HG03439 (cell line): ENCODE measurements around the gene TNFRSF1B.

ENCODE experiments used
- ATAC-seq: cut with Tn5 transposase; IDR thresholded peaks from one replicate; pipeline ENCODE4 v1.9.1; 2021; ENCODE audit warnings: mild to moderate bottlenecking, moderate library complexity; ENCODE audit not compliant: unreplicated experiment

TNFRSF1B gene

DNA sequence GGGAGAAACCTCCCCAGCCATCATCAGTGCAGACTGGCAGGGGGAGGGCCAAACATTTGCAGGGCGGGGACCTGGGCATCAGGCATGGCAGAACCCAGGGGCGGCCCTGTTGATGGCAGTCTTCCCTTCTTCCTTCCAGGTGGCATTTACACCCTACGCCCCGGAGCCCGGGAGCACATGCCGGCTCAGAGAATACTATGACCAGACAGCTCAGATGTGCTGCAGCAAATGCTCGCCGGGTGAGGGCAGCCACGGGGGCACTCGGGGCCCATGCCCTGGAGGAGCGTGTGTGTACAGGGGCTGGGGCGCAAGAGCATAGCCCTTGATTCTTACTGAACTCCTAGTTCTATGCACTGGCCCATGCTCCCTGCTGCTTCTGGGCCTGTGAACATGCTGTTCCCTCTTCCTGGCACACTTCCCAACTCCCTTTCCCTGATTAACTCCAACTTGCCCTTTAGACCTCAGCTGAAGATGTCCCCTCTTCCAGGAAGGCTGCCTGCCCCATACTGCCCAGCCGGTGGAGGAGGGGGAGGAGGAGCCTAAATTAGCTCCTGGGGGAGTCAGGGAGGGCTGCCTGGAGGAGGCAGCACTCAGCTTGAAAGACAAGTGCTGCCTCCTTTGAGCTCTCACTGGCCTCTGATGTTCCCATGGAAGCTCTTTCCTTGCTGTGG is 22.0 kb downstream of the TNFRSF1B start:
- ATAC-seq = no peak

DNA sequence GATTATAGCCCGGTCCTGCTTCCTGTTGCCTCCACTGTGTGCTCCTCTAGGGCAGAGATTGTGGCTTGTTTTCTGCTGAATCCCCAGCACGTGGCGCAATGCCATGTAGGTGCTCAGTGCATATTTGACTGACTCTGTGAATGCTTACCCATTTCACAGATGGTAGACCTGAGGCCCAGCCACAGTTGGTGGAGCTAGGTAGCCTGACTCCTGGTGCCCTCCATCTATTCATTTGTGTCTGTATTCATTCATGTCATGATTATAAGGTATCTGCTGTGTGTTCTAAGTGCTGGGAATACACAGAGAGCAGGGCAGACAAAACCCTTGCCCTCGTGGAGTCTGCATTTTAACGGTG is 22.5 kb downstream of the TNFRSF1B start:
- ATAC-seq = no peak

DNA sequence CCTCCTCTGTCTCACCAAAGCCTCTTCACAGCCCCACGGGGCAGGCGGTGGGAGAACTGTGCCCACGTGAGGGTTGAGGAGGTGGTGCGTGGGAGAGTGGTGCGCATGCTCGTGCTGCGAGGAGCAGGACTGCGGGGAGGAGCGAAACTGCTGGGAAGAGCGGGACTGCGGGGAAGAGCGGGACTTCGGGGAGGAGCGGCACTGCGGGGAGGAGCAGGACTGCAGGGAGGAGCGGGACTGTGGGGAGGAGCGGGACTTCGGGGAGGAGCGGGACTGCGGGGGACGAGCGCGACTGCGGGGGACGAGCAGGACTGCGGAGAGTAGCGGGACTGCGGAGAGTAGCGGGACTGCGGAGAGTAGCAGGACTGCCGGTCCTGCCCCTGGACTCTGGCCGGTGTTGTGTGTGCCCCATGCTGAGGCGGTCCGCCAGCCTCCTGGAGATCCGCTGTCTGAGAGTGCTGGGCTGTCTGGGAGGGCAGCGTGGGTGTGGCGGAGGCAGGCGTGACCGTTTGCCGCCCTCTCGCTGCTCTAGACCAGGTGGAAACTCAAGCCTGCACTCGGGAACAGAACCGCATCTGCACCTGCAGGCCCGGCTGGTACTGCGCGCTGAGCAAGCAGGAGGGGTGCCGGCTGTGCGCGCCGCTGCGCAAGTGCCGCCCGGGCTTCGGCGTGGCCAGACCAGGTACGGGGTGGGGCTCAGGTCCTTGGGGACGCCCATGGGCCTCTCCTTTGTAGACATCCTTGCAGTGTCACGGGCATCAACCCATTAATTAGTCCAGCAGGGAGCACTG is 24.6 kb downstream of the TNFRSF1B start:
- ATAC-seq = no peak

DNA sequence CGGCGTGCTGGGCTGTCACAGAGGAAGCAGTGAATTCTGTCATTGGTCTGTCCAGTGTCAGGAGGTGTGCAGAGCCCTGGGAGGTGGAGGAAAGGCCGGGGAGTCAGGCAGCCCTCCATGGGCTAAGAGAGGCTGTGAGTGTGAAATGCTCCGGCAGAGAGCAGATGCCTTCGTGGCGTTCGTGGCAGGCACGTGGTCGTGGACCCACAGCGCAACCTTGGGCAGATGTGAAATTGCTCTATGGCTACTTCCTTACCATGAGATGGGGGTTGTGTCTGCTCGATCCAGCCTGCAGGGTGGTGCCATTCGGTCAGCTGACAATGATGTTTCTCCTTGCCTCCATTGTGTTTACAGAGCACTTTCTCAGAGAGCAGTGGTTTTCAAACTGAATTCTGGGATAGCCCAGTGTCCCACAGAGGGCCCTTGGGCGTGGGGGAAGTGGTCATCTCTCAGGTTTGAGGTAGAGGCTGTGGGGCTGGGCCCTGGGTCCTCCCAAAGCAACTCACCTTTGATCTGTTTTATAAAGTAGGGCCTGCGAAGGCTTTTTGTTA is 27.9 kb downstream of the TNFRSF1B start:
- ATAC-seq = no peak

DNA sequence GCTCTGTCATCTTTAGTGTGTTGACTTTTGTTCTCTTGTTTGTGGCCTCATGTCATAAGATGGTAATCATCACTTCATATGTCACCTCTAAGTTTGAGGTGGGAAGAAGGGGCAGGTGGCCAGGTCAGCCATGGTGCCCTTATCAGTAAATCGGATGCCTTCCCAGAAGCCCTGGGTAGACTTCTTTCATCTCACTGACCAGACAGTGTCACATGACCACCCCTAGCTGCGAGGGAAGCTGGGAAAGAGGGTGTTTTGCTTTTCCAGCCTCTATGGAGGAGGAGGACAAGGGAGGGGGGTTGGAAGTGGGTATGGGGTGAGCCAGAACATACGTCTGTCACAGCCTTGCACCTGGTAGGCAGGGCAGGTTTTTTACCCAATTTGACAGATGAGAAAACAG is 28.6 kb downstream of the TNFRSF1B start:
- ATAC-seq = no peak

DNA sequence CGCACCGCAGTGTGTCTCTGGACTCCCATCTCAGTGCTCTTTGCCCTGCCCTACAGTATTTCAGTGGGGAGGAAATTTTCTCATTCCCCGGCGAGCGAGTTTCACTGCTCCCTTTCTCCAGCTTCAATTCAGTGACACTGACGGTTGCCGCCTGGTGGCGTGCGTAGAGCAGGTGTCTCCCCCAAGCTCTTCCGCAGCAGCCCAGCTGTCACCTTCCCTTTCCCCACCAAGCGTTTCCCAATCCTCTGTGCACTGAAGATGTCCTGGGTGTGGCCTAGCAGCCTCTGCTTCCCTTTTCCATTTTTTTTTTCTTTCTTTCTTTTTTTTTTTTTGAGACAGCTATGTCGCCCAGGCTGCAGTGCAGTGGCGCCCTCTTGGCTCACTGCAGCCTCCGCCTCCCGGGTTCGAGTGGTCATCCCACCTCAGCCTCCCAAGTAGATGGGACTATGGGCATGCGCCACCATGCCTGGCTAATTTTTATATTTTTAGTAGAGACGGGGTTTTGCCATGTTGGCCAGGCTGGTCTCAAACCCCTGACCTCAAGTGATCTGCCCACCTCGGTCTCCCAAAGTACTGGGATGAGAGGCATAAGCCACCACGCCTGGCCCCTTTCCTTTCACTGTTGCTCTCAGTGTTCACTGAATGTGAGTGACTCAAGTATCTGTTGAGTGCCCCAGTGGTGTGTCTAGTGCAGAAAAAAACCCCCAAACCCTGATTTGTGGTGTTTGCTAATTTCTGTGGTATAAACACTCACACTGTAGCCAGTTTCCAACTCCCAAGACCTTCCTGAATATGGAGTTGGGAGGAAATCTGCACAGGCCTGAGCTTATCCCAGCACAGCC is 30.1 kb downstream of the TNFRSF1B start:
- no peak for ATAC-seq

DNA sequence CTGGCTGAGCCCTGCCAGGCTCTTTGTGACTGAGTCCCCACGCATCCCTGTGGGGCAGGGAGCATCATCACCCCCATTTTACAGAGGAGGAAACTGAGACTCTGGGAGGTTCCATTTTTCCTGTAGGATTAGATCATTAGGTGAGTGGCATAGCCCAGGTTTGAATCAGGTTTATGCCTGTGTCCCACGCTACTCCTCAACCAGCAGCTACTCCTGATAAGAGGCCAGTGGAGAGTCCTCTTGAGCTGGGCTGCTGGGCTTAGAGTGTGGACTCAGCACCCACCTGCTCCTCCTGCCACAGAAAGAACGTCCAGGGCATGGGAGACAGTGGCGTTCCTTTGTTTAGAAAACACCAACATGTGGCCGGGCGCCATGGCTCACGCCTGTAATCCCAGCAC is 30.7 kb downstream of the TNFRSF1B start:
- no peak for ATAC-seq

DNA sequence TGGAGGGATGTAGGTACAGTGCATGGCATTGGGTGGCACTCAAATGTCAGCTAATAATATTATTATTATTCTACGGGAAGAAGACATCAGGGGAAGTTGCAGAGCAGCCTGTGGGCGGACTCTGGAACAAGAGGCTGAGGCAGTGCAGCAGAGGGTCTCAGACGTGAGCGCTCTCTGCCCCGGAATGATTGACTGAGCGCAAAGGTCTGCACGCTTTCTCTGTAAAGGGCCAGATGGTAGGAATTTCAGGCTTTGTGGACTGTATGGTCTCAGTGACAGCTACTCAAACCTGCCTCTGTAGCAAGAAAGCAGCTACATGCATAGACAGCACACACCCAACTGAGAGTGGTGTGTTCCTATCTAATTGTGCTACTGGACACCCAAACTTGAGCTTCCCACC is 33.4 kb downstream of the TNFRSF1B start:
- no peak for ATAC-seq

DNA sequence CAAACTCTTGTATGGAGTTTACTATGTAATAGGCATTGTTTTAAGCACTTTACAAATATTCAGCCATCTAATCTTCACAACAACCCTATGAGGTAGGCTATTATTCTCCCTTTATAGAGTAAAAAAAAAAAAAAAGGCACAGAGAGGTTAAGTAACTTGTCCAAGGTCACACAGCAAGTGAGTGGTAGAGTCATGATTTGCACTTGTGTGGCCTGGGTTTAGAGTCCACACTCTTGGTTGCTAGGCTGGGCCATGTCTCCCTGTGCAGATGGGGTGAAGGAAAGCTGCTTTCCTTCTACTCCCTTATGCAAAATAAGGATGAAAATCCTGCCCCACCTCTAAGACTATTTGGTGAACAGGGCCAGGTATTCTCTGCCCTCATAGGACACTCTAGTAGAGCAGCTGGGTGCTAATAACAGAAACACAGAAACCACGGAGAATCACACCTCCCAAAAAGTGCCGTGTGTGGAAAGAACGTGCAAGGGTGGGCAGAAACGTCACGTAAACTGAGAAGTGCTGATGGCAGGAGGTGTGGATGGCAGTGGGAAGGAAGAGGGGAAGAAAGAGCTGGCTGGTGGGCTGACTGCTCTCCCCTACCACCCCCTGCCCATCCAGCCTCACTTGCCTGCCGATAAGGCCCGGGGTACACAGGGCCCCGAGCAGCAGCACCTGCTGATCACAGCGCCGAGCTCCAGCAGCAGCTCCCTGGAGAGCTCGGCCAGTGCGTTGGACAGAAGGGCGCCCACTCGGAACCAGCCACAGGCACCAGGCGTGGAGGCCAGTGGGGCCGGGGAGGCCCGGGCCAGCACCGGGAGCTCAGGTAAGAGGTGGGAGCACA is 34.8 kb downstream of the TNFRSF1B start:
- ATAC-seq = peak; percentile 35

DNA sequence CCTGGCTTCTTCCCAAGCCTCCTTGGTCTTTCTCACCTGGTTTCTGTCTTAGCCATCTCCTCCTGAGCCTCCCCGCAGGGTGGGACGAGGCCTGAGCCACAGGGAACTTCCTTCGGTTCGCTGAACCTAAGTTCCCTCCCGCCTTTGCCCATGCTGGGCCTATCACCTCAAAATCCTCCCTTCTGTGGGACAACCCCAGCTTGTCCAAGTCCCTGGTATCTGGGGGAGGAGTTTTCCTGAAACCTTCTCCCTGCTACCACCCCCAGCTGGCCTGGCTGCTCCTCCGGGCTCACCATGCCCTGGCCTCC is 35.4 kb downstream of the TNFRSF1B start:
- ATAC-seq = no peak

DNA sequence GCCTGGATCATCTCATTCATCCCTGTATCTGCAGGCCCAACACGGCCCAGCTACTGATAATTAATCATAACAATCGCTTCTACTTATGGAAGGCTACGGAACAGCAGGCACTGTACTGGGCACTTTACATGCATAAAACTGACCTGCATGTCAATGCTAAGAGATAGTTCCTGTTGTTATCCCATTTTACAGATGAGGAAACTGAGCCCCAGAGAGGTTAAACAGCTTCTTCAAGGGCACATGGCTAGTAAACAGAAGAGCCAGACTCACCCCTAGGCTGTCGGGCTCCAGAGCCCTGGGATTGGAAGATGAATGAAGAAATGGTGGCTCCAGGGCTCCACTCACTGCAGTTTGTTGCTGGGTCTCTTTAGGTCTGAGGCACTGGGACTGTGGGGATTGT is 35.8 kb downstream of the TNFRSF1B start:
- no peak for ATAC-seq

DNA sequence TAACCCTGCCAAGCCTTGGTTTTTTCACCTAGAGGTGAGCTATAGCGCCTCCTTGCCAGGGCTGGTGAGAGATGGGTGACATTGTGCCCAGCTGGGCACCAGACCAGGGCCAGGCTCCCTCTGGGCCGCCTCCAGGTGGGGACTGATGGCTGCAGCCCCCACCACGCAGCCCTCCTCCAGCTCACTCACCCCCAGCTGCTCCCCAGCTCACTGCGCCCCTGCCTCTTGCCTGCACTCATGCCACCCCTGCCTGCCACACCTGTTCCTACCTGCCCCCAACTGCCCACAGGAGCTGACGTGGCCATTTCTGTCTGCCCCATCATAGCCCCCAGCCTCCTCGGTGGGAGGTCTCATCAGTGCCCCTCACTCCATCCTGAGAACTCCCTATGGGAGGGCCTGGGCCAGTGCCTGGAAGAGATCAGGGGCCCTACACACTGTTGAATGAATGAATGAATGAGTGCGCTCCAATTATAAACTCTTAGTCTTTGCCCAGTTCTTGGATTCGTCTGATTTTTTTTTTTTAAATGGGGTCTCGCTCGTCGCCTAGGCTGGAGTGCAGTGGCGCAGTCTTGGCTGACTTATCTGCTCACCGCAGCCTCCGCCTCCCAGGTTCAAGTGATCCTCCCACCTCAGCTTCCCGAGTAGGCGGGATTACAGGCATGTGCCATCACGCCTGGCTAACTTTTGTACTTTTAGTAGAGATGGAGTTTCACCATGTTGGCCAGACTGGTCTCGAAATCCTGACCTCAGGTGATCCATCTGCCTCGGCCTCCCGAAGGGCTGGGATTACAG is 36.6 kb downstream of the TNFRSF1B start:
- no peak for ATAC-seq

DNA sequence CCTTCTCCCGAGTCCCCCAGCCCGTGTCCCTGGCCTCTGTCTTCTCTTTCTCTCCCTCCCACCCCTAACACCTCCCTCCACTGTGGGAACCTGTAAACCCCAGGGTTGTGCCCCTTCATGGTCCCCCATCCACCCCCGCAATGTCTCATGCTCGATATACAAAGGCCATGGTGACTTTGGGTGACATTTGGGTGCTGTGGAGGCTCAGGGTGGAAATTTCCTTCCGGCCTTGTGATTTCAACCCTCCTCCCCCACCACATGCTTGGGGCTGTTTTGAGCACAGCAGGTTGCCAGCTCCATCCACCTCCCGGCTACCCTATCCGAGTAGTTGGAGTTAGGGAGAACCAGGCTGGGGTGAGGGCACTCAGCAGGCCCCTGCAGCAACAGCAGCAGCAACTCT is 37.3 kb downstream of the TNFRSF1B start:
- no peak for ATAC-seq

DNA sequence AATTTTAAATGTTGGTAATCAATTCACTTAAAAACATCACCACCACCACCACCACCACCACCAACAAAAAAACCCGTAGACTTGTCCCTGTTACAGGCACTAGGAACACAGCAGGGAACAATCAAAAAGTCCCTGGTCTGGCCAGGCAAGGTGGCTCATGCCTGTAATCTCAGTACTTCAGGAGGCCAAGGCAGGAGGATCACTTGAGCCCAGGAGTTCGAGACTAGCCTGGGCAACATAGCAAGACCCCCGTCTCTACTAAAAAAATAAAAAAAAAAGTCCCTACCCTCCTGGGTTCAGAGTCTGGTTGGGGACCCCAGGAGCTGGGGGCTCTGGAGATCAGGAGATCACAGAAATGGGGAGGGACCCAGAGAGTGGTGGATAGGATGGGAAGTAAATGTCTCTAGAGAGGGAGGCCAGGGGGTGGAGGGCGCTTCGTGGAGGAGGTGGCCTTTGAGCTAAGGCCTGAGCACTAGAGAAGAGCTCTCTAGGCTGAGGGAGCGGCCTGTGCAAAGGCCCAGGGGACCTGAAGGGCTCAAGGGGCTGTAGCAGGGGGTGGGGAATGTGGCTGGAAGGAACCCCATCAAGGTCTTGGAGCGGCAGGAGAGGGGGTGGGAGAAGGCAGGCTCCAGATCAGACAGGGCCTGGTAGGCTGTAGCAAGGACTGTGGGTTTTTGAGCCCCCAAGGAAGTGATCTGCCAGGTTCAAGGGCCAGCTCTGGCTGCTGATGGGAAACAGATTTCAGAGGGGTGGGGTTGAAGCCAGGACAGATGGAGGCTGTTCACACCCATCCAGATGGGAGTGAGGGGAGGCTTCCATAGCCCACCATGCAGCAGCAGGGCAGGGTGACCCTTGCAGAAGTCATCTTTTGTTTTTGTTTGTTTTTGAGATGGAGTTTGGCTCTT is 38.2 kb downstream of the TNFRSF1B start:
- ATAC-seq = no peak

DNA sequence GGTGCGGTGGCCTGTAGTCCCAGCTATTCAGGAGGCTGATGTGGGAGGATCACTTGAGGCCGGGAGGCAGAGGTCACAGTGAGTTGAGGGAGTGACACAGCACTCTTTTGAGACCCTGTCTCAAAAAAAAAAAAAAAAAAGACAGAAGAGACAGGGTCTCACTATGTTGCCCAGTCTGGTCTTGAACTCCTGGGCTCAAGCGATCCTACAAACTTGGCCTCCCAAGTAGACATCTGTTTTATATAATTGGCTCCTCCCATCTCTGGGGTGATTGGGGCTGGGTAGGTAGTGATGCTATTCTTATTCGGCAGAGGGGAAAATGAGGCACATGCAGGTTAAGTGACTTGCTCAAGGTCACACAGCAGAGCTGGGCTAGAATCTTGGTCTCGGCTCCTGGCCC is 39.4 kb downstream of the TNFRSF1B start:
- no peak for ATAC-seq

DNA sequence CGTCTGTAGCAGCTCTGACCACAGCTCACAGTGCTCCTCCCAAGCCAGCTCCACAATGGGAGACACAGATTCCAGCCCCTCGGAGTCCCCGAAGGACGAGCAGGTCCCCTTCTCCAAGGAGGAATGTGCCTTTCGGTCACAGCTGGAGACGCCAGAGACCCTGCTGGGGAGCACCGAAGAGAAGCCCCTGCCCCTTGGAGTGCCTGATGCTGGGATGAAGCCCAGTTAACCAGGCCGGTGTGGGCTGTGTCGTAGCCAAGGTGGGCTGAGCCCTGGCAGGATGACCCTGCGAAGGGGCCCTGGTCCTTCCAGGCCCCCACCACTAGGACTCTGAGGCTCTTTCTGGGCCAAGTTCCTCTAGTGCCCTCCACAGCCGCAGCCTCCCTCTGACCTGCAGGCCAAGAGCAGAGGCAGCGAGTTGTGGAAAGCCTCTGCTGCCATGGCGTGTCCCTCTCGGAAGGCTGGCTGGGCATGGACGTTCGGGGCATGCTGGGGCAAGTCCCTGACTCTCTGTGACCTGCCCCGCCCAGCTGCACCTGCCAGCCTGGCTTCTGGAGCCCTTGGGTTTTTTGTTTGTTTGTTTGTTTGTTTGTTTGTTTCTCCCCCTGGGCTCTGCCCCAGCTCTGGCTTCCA is 40.1 kb downstream of the TNFRSF1B start:
- ATAC-seq = no peak

DNA sequence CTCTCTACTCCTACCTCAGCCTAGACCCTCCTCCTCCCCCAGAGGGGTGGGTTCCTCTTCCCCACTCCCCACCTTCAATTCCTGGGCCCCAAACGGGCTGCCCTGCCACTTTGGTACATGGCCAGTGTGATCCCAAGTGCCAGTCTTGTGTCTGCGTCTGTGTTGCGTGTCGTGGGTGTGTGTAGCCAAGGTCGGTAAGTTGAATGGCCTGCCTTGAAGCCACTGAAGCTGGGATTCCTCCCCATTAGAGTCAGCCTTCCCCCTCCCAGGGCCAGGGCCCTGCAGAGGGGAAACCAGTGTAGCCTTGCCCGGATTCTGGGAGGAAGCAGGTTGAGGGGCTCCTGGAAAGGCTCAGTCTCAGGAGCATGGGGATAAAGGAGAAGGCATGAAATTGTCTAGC is 41.5 kb downstream of the TNFRSF1B start:
- ATAC-seq = no peak

DNA sequence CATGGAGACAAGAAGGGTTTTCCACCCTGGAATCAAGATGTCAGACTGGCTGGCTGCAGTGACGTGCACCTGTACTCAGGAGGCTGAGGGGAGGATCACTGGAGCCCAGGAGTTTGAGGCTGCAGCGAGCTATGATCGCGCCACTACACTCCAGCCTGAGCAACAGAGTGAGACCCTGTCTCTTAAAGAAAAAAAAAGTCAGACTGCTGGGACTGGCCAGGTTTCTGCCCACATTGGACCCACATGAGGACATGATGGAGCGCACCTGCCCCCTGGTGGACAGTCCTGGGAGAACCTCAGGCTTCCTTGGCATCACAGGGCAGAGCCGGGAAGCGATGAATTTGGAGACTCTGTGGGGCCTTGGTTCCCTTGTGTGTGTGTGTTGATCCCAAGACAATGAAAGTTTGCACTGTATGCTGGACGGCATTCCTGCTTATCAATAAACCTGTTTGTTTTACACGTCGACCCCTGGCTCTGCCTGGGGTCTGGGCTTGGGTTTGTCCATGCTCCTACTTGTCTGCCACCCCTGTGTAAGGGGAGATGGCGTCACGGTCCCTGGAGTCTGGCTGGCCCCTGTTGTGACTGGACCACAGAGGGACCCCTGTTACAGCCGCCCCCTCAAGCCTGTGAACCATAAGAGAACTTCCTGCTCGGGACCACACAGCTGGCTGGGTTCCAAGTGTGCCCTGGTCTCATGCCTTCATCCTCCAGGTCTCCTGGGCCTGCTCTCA is 42.1 kb downstream of the TNFRSF1B start:
- ATAC-seq = no peak
